HepG2 (cell line): ENCODE results near the gene GJA3. TPM values are rescaled to one million over a fixed set of nuclear protein-coding genes. Genes with fewer than 3 reads are reported as not detected.

Experiments used
- GABPB1 ChIP-seq: IDR thresholded peaks from 2 replicates; pipeline ENCODE4 v1.6.1; 2016; ENCODE audit warnings: mild to moderate bottlenecking, missing genetic modification reagents, moderate library complexity, missing compliant biosample characterization
- HMGXB4 ChIP-seq, 2 experiments: sonication (generic) in 1 of 2; formaldehyde crosslinking in 1 of 2; IDR thresholded peaks; 2 replicates each; pipeline versions ENCODE4 v1.4.0 to v1.6.1; 2018 to 2020; ENCODE audit warnings: missing genetic modification reagents in 2 of 2, borderline replicate concordance in 1 of 2, low read depth in 1 of 2, mild to moderate bottlenecking in 1 of 2, missing biosample characterization in 1 of 2
- HNRNPK ChIP-seq: fragments of 200-400 bp; formaldehyde crosslinking; IDR thresholded peaks from 2 replicates; pipeline ENCODE4 v1.6.1; 2018; ENCODE audit warnings: low read length, low read depth, moderate library complexity, mild to moderate bottlenecking; ENCODE audit not compliant: poor library complexity, severe bottlenecking
- KDM5B ChIP-seq: sonication (generic); formaldehyde crosslinking; IDR thresholded peaks from 2 replicates; pipeline ENCODE4 v1.4.0; 2020; ENCODE audit warnings: missing genetic modification reagents, mild to moderate bottlenecking, borderline replicate concordance
- MXD4 ChIP-seq: IDR thresholded peaks from 2 replicates; pipeline ENCODE4 v1.6.1; 2016; ENCODE audit warnings: mild to moderate bottlenecking, missing biosample characterization, missing genetic modification reagents
- PHF21A ChIP-seq: sonication (generic); formaldehyde crosslinking; IDR thresholded peaks from 2 replicates; pipeline ENCODE4 v1.5.0; 2020; ENCODE audit warnings: mild to moderate bottlenecking, missing genetic modification reagents
- RNF2 ChIP-seq: fragments of 450-650 bp; conservative IDR thresholded peaks from 2 replicates; pipeline ENCODE4 v1.6.1; 2016; ENCODE audit warnings: low read depth
- SMAD3 ChIP-seq: sonication (generic); formaldehyde crosslinking; IDR thresholded peaks from 2 replicates; pipeline ENCODE4 v1.4.0; 2020; ENCODE audit warnings: missing genetic modification reagents
- XRCC5 ChIP-seq: fragments of 200-400 bp; formaldehyde crosslinking; optimal IDR thresholded peaks from 2 replicates; pipeline ENCODE3; 2017; ENCODE audit warnings: mild to moderate bottlenecking, low read length
- ZBTB14 ChIP-seq: sonication (generic); formaldehyde crosslinking; IDR thresholded peaks from 2 replicates; pipeline ENCODE4 v1.4.0; 2020; ENCODE audit warnings: missing genetic modification reagents
- ZBTB25 ChIP-seq: IDR thresholded peaks from 2 replicates; pipeline ENCODE4 v1.6.1; 2018; ENCODE audit warnings: missing genetic modification reagents
- ZBTB44 ChIP-seq: sonication (generic); formaldehyde crosslinking; IDR thresholded peaks from 2 replicates; pipeline ENCODE4 v1.4.0; 2020; ENCODE audit warnings: missing genetic modification reagents
- ZFX ChIP-seq: sonication (generic); formaldehyde crosslinking; IDR thresholded peaks from 2 replicates; pipeline ENCODE4 v1.4.0; 2020; ENCODE audit warnings: mild to moderate bottlenecking, low read depth, missing genetic modification reagents, moderate library complexity
- ZFY ChIP-seq: sonication (generic); formaldehyde crosslinking; IDR thresholded peaks from 2 replicates; pipeline ENCODE4 v1.4.0; 2020; ENCODE audit warnings: missing genetic modification reagents
- ZNF607 ChIP-seq: sonication (generic); formaldehyde crosslinking; IDR thresholded peaks from 2 replicates; pipeline ENCODE4 v1.5.1; 2020; ENCODE audit warnings: missing genetic modification reagents, mild to moderate bottlenecking, borderline replicate concordance
- ZNF777 ChIP-seq: sonication (generic); formaldehyde crosslinking; IDR thresholded peaks from 2 replicates; pipeline ENCODE4 v1.4.0; 2020; ENCODE audit warnings: missing genetic modification reagents
- ZNF83 ChIP-seq: sonication (generic); formaldehyde crosslinking; IDR thresholded peaks from 2 replicates; pipeline ENCODE4 v1.4.0; 2020; ENCODE audit warnings: missing genetic modification reagents, mild to moderate bottlenecking, borderline replicate concordance
- ZNF883 ChIP-seq: sonication (generic); formaldehyde crosslinking; IDR thresholded peaks from 2 replicates; pipeline ENCODE4 v1.5.1; 2020; ENCODE audit warnings: mild to moderate bottlenecking, missing genetic modification reagents; ENCODE audit errors: not compliant biosample characterization
- polyA plus RNA-seq, 8 experiments: library from polyadenylated mRNA; depleted of rRNA in 3 of 8; stranded (reverse) in 7 of 8; unstranded in 1 of 8; fragments of >200 nt; fragmentation: Illumina TruSeq in 4 of 8; extraction: Trizol in 4 of 8; gene quantifications; 2 replicates each; pipeline versions ENCODE4 v1.2.1 to v1.2.3, GENCODE V29; 2011 to 2016; ENCODE audit warnings: low read depth in 4 of 8, missing spikeins in 1 of 8, mixed read lengths in 1 of 8; ENCODE audit not compliant: insufficient read depth in 1 of 8
- total RNA-seq, 5 experiments: library from RNA; depleted of rRNA; stranded (reverse); fragments of >200 nt; fragmentation: Illumina TruSeq; extraction: Trizol; gene quantifications; 2 replicates each; pipeline ENCODE4 v1.2.3, GENCODE V29; 2016; ENCODE audit warnings: low read depth in 1 of 5
- TF ChIP-seq, protein P1 (sequence below): sonication (generic); formaldehyde crosslinking; IDR thresholded peaks from 2 replicates; pipeline ENCODE4 v1.5.1; 2020; ENCODE audit warnings: missing genetic modification reagents, mild to moderate bottlenecking, borderline replicate concordance

GJA3 gene
- total and polyA plus RNA-seq, 2 of the 13 experiments (the other 11 are each of a cell fraction or from before 2014, with no cell fraction given), result 0.04 TPM

- TF ChIP-seq SMAD3 (CRISPR knock-in tag), result 0 out of 2 replicates have a peak, but pooled peaks have one; percentile 30
- TF ChIP-seq PHF21A (CRISPR knock-in tag), result 0 out of 2 replicates have a peak, but pooled peaks have one; percentile 52
- no peak for TF ChIP-seq ZBTB25
- TF ChIP-seq XRCC5, result peak; percentile 90
- TF ChIP-seq RNF2, result 0 out of 2 replicates have a peak, but pooled peaks have one; percentile 33
- TF ChIP-seq ZFY (CRISPR knock-in tag), result peak; percentile 54; the same call in 1 of the 2 replicates
- TF ChIP-seq ZNF777 (CRISPR knock-in tag), result peak; percentile 77
- no peak for TF ChIP-seq ZNF83 (CRISPR knock-in tag)
- TF ChIP-seq ZBTB44, result no peak
- TF ChIP-seq ZBTB14, result no peak
- TF ChIP-seq ZFX (CRISPR knock-in tag), result peak; percentile 55
- peak; percentile 31 for TF ChIP-seq ZNF883
- TF ChIP-seq HNRNPK, result no peak
- TF ChIP-seq MXD4 (CRISPR knock-in tag), result no peak
- TF ChIP-seq, protein P1, sequence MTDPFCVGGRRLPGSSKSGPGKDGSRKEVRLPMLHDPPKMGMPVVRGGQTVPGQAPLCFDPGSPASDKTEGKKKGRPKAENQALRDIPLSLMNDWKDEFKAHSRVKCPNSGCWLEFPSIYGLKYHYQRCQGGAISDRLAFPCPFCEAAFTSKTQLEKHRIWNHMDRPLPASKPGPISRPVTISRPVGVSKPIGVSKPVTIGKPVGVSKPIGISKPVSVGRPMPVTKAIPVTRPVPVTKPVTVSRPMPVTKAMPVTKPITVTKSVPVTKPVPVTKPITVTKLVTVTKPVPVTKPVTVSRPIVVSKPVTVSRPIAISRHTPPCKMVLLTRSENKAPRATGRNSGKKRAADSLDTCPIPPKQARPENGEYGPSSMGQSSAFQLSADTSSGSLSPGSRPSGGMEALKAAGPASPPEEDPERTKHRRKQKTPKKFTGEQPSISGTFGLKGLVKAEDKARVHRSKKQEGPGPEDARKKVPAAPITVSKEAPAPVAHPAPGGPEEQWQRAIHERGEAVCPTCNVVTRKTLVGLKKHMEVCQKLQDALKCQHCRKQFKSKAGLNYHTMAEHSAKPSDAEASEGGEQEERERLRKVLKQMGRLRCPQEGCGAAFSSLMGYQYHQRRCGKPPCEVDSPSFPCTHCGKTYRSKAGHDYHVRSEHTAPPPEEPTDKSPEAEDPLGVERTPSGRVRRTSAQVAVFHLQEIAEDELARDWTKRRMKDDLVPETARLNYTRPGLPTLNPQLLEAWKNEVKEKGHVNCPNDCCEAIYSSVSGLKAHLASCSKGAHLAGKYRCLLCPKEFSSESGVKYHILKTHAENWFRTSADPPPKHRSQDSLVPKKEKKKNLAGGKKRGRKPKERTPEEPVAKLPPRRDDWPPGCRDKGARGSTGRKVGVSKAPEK (CRISPR knock-in tag), result 0 out of 2 replicates have a peak, but pooled peaks have one; percentile 81
- peak; percentile 59 for TF ChIP-seq GABPB1 (CRISPR knock-in tag)
- peak; percentile 84 to 86 for TF ChIP-seq HMGXB4 (CRISPR knock-in tag; IDR thresholded peaks at IDR 0.05; ENCODE audit: borderline replicate concordance in 1 of 2, low read depth in 1 of 2)
- no peak for TF ChIP-seq ZNF607 (CRISPR knock-in tag)
- peak; percentile 42; the same call in 1 of the 2 replicates for TF ChIP-seq KDM5B (CRISPR knock-in tag)
Observed at GRCh38 chr13:20136781-20137703, 23.8 kb downstream of the GJA3 start (continued).
